Endothelial cell of umbilical vein (primary cell): ENCODE measurements around the gene SFT2D2. TPM values are rescaled to one million over a fixed set of nuclear protein-coding genes. Genes with fewer than 3 reads are reported as not detected.
A peak's percentile ranks its signal among the peaks of the same experiment; 100 is the strongest.

Experiments used
- BruUV-seq: library from RNA; stranded (reverse); fragments of 400-500 nt; replicated peaks from 2 replicates; lab custom pipeline; 2021; lab: Mats Ljungman, UMichigan
- CTCF ChIA-PET: fragments of 300-600, 350-600 bp; sonication (Branson Sonifier 250); formaldehyde crosslinking; loops from one replicate; lab custom pipeline; 2021; ENCODE audit warnings: antibody characterized with exemption, inconsistent platforms; lab: Charles Lee
- POLR2A ChIA-PET: fragments of 300-600, 350-600 bp; sonication (Branson Sonifier 250); formaldehyde crosslinking; loops from one replicate; lab custom pipeline; 2021; ENCODE audit warnings: antibody characterized with exemption, inconsistent platforms; lab: Charles Lee
- DNase-seq: peaks from one replicate; pipeline ENCODE4 v3.0.0-alpha.2; 2011; ENCODE audit warnings: low read depth, low spot score
- FAIRE-seq: peaks from 2 replicates; lab custom pipeline; 2011; peaks lifted over from hg19 to GRCh38; lab: Jason Lieb, UNC
- H2AFZ ChIP-seq: 2 replicates; pipeline ENCODE4 v1.6.0; 2012; ENCODE audit warnings: low read depth, low read length, control low read depth, inconsistent platforms
- H3K27ac ChIP-seq: 2 replicates; pipeline ENCODE4 v1.5.1; 2011; ENCODE audit warnings: low read depth, mild to moderate bottlenecking, control low read depth, low read length, moderate library complexity; ENCODE audit not compliant: insufficient read depth
- H3K27me3 ChIP-seq, 2 experiments: 2 replicates each; pipeline versions ENCODE4 v1.6.0 to v1.6.1; 2011; ENCODE audit warnings: low read length in 2 of 2, mixed read lengths in 1 of 2; ENCODE audit not compliant: control insufficient read depth in 2 of 2, insufficient read depth in 2 of 2
- H3K36me3 ChIP-seq, 2 experiments: 2 replicates in 1 of 2; 3 replicates in 1 of 2; pipeline ENCODE4 v1.5.1; 2011; ENCODE audit warnings: low read length in 2 of 2, mild to moderate bottlenecking in 1 of 2, moderate library complexity in 1 of 2; ENCODE audit not compliant: control insufficient read depth in 2 of 2, insufficient read depth in 2 of 2; ENCODE audit errors: extremely low read depth in 1 of 2
- H3K4me1 ChIP-seq: 3 replicates; pipeline ENCODE4 v1.5.1; 2011; ENCODE audit warnings: mild to moderate bottlenecking, low read length; ENCODE audit not compliant: control insufficient read depth, insufficient read depth; ENCODE audit errors: extremely low read depth
- H3K4me2 ChIP-seq: 2 replicates; pipeline ENCODE4 v1.6.1; 2011; ENCODE audit warnings: low read length, control low read depth, mixed read lengths; ENCODE audit not compliant: insufficient read depth
- H3K4me3 ChIP-seq, 3 experiments: fragments of 200-600 bp in 1 of 3; sonication (generic), shearing (Covaris generic) in 1 of 3; replicated peaks in 1 of 3; 2 replicates each; pipeline ENCODE4 v1.5.1; 2011 to 2016; ENCODE audit warnings: control low read depth in 3 of 3, low read length in 3 of 3, mild to moderate bottlenecking in 2 of 3, inconsistent platforms in 1 of 3, low read depth in 1 of 3, moderate library complexity in 1 of 3; ENCODE audit not compliant: insufficient read depth in 1 of 3
- H3K79me2 ChIP-seq: 2 replicates; pipeline ENCODE4 v1.6.0; 2012; ENCODE audit warnings: low read length, inconsistent platforms; ENCODE audit not compliant: control insufficient read depth, insufficient read depth
- H3K9ac ChIP-seq: replicated peaks from 2 replicates; pipeline ENCODE3; 2011; ENCODE audit warnings: low read length, control low read depth; ENCODE audit not compliant: insufficient read depth; ENCODE audit errors: extremely low read depth
- H3K9me1 ChIP-seq: replicated peaks from 3 replicates; pipeline ENCODE4 v1.6.0; 2011; ENCODE audit warnings: mild to moderate bottlenecking, low read length; ENCODE audit not compliant: control insufficient read depth, insufficient read depth; ENCODE audit errors: extremely low read depth
- H3K9me3 ChIP-seq: replicated peaks from 2 replicates; pipeline ENCODE4 v1.5.1; 2012; ENCODE audit warnings: low read length, inconsistent platforms; ENCODE audit not compliant: control insufficient read depth, insufficient read depth
- H4K20me1 ChIP-seq: replicated peaks from 2 replicates; pipeline ENCODE3; 2011; ENCODE audit warnings: mild to moderate bottlenecking, low read length; ENCODE audit not compliant: control insufficient read depth, insufficient read depth; ENCODE audit errors: extremely low read depth
- FOS ChIP-seq: IDR thresholded peaks from 2 replicates; pipeline ENCODE4 v1.6.1; 2011; ENCODE audit warnings: mild to moderate bottlenecking, low read length, moderate library complexity, borderline replicate concordance; ENCODE audit not compliant: insufficient read depth
- GATA2 ChIP-seq: IDR thresholded peaks from 2 replicates; pipeline ENCODE4 v1.7.0; 2011; ENCODE audit warnings: low read depth, mild to moderate bottlenecking, moderate library complexity, mixed read lengths, low read length; ENCODE audit not compliant: insufficient read length, insufficient read depth
- JUN ChIP-seq: IDR thresholded peaks from 2 replicates; pipeline ENCODE4 v1.6.1; 2011; ENCODE audit warnings: borderline replicate concordance, low read depth; ENCODE audit not compliant: insufficient read length, insufficient read depth
- MAX ChIP-seq: IDR thresholded peaks from 2 replicates; pipeline ENCODE4 v1.6.1; 2011; ENCODE audit not compliant: insufficient read depth, insufficient read length
- POLR2A ChIP-seq: IDR thresholded peaks from 2 replicates; pipeline ENCODE4 v1.6.1; 2012; ENCODE audit warnings: low read depth, mild to moderate bottlenecking, control low read depth, low read length
- POLR2AphosphoS5 ChIP-seq: IDR thresholded peaks from 2 replicates; pipeline ENCODE4 v1.6.1; 2012; ENCODE audit warnings: low read depth, mild to moderate bottlenecking, control low read depth, low read length, moderate library complexity; ENCODE audit not compliant: insufficient read depth
- dilution Hi-C: fragments of 300-500 bp; cut with MboI; formaldehyde crosslinking; loops from one replicate; pipeline ENCODE4 v1.15.0; 2019; ENCODE audit warnings: low sequenced_read_pairs; ENCODE audit not compliant: extremely low pct_ligation_motif_present
- intact Hi-C: fragments of 100-400 bp; cut with micrococcal nuclease; formaldehyde crosslinking; loops from one replicate; pipeline ENCODE4 v1.10.0; 2022
- polyA plus RNA-seq, 4 experiments: library from polyadenylated mRNA; depleted of rRNA in 3 of 4; stranded (reverse) in 3 of 4; unstranded in 1 of 4; fragments of >200 nt; gene quantifications; 2 replicates each; pipeline versions ENCODE4 v1.2.1 to v1.2.3, GENCODE V29; 2011 to 2012; ENCODE audit warnings: missing spikeins in 1 of 4
- total RNA-seq: library from RNA; stranded (reverse); gene quantifications from 2 replicates; pipeline ENCODE4 v1.2.3, GENCODE V29; 2021
- TF ChIP-seq, protein P1 (sequence below), 2 donors: IDR thresholded peaks; 1 replicate in 1 of 2; 2 replicates in 1 of 2; pipeline ENCODE4 v1.5.1; 2011; ENCODE audit warnings: low read length in 2 of 2, mild to moderate bottlenecking in 2 of 2, moderate library complexity in 2 of 2, control low read depth in 1 of 2, inconsistent platforms in 1 of 2, low read depth in 1 of 2; ENCODE audit not compliant: insufficient read depth in 1 of 2; ENCODE audit errors: extremely low read depth in 1 of 2

The SFT2D2 gene
- total and polyA plus RNA-seq, 2 donors (not counting 3 experiments of a cell fraction or from before 2014, with no cell fraction given) = 16.7 to 68.1 TPM

DNA sequence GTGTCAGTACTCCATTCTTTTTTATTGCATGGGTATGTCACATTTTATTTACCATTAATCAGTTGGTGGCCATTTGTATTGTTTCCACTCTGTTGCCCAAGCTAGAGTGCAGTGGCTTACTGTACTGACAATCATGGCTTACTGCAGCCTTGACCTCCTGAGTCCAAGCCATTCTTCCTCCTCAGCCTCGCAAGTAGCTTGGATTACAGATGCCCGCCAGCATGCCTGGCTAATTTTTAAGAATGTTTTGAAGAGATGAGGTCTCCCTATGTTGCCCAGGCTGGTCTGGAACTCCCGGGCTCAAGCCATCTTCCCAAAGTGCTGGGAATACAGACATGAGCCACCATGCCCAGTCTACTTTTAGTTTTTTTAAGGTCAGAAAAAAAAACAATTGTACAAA lies 813 bp upstream of the SFT2D2 start:
- DNase-seq (no peak), FAIRE-seq (no peak)
- intact Hi-C loops (loop anchor here (5.0 to 10.0 kb wide), 3 partner anchors 138 to 890 kb away; no protein-coding TSS in a partner anchor), dilution Hi-C loops (no loop called here)
- H3K27me3 ChIP-seq = peaks cover 6 to 7% of the 10 kb centered on the region in 2 experiments
- H3K4me1 ChIP-seq = peaks cover 23% of the 10 kb centered on the region
- H4K20me1 ChIP-seq = no peaks in the 10 kb centered on the region
- ChIA-PET CTCF (interaction anchor here (1.1 to 3.3 kb wide), 3 partner anchors 10 to 118 kb away, joined by 3 to 41 read pairs (median 17); no protein-coding TSS in a partner anchor), POLR2A (no interaction called here)
- no peak overlapping the region for H3K9ac ChIP-seq
- peaks cover 38% of the 10 kb centered on the region for H3K79me2 ChIP-seq
- no TSS peak for BruUV-seq
- TF ChIP-seq POLR2AphosphoS5 = no peak
- TF ChIP-seq GATA2 = no peak
- H3K4me3 ChIP-seq = no peak overlapping the region
- H2AFZ ChIP-seq = peak overlapping the region; percentile 15
- H3K36me3 ChIP-seq = no peaks in the 10 kb centered on the region
- H3K4me2 ChIP-seq = peak overlapping the region; percentile 53
- H3K9me3 ChIP-seq = no peaks in the 10 kb centered on the region
- H3K9me1 ChIP-seq = no peaks in the 10 kb centered on the region
- no peak overlapping the region for H3K27ac ChIP-seq

DNA sequence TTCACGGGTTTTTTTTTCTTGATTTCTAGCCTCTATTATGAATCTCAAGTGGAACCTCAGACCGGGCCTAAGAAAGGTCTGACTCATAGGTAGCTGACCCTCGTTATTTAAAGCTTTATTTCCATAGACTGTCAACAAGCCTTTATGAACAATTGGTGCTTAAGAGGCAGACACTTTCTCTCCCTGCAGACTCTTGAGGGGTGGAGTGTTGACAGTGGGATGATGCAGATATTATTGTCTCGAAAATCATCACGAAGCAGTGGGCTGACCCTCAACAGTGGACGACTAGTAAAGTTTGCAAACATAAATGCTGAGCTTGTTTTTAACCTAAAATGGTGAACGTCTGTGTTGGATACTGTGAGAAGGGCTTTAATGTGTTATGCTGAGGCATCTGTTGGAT lies 1.8 kb downstream of the SFT2D2 start:
- Histone ChIP-seq H3K4me1 (peaks cover 23% of the 10 kb centered on the region), H3K79me2 (peaks cover 50% of the 10 kb centered on the region), H4K20me1 (no peaks in the 10 kb centered on the region), H3K27ac (peak overlapping the region; percentile 59), H3K9me1 (no peaks in the 10 kb centered on the region), H3K27me3 (peaks cover 6 to 7% of the 10 kb centered on the region in 2 experiments), H3K9me3 (no peaks in the 10 kb centered on the region), H2AFZ (peak overlapping the region; percentile 4), H3K4me2 (peak overlapping the region; percentile 95), H3K4me3 (peak overlapping the region in 2 of 3 experiments; percentile 8 to 65), H3K9ac (peak overlapping the region; percentile 70), H3K36me3 (peaks cover 2 to 11% of the 10 kb centered on the region in 2 experiments)
- DNase-seq = peak; percentile 87
- POLR2A ChIA-PET = no interaction called here
- CTCF ChIA-PET = interaction anchor here (0.8 to 3.3 kb wide), 9 partner anchors 8 to 115 kb away, joined by 3 to 41 read pairs (median 5); no protein-coding TSS in a partner anchor
- dilution Hi-C loops = no loop called here
- intact Hi-C loops = loop anchor here (1.0 to 10.0 kb wide), 7 partner anchors 34 to 887 kb away; partner anchors contain the start of genes GPR161 and TIPRL
- no TSS peak for BruUV-seq
- TF ChIP-seq FOS = peak; percentile 52
- no peak for TF ChIP-seq MAX
- TF ChIP-seq GATA2 = no peak
- TF ChIP-seq POLR2A = no peak
- TF ChIP-seq JUN = peak; percentile 33
- TF ChIP-seq, protein P1, sequence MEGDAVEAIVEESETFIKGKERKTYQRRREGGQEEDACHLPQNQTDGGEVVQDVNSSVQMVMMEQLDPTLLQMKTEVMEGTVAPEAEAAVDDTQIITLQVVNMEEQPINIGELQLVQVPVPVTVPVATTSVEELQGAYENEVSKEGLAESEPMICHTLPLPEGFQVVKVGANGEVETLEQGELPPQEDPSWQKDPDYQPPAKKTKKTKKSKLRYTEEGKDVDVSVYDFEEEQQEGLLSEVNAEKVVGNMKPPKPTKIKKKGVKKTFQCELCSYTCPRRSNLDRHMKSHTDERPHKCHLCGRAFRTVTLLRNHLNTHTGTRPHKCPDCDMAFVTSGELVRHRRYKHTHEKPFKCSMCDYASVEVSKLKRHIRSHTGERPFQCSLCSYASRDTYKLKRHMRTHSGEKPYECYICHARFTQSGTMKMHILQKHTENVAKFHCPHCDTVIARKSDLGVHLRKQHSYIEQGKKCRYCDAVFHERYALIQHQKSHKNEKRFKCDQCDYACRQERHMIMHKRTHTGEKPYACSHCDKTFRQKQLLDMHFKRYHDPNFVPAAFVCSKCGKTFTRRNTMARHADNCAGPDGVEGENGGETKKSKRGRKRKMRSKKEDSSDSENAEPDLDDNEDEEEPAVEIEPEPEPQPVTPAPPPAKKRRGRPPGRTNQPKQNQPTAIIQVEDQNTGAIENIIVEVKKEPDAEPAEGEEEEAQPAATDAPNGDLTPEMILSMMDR (IDR thresholded peaks at IDR 0.05; ENCODE audit: extremely low read depth in 1 of 2, insufficient read depth in 1 of 2, low read depth in 1 of 2, low read length in 2 of 2) = no peak
- peak; percentile 93 for FAIRE-seq
